ENCODE measurements around the gene TEKT5.

The TEKT5 gene

DNA sequence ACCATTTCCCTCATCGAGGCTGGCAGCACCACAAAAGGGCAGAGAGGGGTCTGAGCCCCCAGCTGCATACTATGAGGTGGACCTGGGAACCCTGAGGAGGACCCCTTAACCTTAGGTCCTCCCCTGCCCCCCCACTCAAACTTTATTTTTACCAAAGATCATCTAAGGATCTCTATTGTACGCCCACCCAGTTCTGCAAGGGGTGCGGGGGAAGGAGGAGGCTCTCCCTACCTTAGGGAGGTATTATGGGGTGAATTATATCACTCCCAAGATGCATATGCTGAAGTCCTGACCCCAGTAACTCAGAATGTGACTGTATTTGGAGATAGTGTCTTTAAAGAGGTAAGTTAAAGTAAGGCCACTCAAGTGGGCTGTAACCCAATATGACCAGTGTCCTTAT, 87.6 kb downstream of the TEKT5 start:
- DNase-seq: no peak

DNA sequence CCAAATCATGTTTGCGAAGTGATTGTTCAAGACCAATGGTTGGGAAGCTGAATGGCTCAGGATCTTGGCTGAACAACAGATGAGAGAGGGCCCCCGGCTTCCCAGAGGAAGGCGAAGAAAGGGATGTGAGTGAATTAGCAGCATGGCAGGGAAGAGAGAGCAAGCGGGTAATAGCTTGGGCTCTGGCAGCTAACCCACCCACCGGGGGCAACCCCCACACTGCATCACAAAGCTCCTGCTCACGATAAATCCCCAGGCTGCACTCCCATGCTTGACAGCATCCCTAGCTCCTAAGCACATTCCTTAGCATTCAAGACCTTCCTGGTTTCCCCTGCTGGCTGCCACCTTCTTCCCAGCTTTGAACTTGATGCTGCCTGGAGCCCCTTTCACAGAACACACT, 88.1 kb downstream of the TEKT5 start:
- no peak for DNase-seq

DNA sequence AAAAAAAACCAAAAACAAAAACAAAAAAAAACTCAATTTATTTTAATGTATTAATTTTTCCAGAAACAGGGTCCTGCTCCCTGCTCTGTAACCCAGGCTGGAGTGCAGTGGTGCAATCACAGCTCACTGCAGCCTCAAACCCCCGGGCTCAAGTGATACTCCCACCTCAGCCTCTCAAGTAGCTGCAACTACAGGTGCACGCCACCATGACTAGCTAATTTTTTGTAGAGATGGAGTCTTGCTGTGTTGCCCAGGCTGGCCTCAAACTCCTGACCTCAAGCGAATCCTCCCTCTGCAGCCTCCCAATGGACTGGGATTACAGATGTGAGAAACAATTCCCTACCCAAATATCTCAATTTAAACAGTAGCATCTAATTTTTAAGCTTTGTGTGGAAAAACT, 89.1 kb downstream of the TEKT5 start:
- DNase-seq: no peak

DNA sequence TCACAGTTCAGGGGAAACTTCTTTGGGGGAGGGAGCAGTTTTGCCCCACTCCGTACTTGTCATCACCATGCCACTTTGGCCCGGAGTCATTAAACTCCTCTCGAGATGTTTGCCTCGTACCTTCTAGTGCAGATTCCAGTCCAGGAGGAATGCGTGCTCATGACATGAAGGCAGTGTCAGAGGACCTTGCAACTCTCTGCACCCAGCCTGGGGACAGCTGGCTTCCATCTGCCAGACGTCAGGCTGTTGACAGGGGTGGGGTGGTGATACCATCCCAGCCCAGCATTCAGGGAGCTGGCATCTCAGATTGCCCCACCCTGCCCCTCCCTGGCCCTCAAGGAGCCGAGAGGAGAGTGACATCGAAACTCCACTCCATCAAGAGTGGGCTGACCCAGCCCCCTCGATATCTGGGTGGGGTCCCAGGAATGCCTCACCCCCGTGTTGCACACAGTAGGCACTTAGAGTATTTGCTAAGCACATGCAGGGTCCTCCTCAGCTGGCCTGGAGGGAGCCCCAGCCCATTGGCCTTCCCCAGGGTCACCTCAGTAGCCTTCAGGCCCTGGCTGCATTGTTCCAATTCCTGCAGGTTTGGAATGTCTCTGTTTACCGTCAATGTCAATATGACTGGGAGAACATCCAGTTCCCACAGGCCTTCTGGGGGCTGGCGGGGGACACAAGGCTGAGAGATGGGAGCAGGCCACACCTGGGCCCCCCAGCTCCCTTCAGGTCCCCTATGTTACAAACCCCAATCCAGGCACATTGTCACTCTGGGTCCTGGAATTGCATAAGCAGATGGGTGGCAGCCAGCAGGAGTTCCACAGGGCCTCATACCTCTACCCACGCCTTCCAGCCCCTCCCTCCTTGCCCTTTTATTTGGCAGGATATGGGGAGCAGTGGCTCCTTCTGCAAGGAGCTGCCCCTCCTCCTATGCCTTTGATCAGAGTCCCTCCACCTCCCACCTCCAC, 93.0 kb downstream of the TEKT5 start:
- no peak for DNase-seq

DNA sequence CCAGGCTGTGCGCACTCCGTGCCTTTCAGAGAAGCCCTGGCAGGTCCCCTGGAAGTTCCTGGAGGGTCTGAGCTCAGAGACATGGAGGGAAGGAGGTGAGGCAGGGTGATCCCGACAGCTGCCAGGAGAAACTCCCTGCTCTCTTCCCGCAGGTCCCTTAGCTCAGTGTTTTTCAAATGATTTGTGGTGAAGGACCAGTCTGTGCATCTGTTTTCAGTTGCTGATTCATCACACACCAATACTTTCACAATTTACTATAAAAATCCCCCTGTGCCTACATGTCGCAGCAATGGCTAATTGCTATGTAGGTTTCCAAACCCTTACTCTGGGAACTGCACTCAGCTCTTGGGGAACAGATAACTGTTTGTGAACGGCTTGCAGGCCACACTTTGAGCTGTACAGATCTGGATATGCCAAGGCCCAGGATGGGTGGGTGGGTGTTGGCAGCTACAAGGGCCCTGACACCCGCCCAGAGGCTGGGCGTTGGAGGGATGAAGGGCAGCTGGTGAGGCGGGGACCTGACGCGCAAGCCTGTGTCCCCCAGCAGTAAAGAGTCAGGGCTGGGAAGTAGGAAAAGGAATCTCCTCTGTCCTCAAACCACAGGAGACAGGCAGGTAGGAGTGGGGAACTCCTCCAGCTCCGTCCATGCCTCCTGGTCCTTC, 93.8 kb downstream of the TEKT5 start:
- no peak for DNase-seq

DNA sequence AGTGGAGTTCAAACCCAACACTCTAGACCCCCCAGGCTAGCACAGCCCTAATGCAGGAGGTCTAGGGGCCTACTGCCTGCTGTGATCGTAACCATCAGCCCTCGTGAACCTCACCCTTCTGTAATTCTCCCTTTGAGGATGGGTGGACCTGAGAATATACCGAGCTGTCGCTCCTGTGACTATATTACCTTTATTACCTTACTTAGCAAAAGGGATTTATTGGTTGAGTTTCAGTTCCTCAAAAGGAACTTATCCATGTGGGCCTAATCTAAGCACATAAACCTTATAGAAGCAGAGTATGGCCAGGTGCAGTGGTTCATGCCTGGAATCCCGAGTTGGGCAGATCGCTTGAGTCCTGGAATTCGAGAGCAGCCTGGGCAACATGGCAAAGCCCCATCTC, 95.1 kb downstream of the TEKT5 start:
- DNase-seq: no peak

DNA sequence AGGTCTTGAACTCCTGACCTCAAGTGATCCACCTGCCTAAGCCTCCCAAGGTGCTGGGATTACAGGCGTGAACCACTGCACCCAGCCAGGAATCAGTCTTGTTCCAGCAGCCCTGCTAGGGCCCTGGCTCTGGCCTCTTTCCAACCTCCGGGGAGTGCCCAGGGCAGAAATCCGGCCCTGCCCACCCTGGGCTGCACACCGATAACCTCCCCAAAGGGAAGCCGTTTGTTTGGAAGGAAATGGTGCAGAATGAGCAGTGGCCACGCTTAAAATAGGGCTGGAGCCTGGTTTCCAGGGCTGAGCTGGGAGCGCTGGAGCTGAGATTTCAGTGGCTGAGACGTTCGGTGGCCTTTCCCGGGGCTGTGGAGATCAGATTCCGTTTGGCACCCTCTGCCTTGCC, 96.6 kb downstream of the TEKT5 start:
- no peak for DNase-seq

DNA sequence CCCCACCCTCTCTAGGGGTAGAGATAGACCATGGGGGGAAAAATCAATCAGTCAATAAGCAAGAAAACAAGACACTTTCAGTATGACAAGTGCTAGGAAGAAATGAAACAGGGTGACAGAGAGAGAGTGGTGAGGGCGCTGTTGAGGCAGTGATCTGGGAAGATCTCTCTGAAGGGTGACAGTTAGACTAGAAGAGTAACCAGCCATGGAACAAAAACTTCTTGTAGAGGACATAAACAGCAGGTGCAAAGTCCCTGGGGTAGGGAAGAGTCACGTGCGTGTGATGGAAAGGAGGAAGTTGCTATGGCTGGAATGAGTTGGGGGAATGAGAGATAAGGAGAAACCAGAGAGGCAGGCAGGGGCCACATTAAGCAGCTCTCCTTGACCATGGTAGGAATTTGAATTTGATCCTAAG, 97.5 kb downstream of the TEKT5 start:
- DNase-seq: no peak

DNA sequence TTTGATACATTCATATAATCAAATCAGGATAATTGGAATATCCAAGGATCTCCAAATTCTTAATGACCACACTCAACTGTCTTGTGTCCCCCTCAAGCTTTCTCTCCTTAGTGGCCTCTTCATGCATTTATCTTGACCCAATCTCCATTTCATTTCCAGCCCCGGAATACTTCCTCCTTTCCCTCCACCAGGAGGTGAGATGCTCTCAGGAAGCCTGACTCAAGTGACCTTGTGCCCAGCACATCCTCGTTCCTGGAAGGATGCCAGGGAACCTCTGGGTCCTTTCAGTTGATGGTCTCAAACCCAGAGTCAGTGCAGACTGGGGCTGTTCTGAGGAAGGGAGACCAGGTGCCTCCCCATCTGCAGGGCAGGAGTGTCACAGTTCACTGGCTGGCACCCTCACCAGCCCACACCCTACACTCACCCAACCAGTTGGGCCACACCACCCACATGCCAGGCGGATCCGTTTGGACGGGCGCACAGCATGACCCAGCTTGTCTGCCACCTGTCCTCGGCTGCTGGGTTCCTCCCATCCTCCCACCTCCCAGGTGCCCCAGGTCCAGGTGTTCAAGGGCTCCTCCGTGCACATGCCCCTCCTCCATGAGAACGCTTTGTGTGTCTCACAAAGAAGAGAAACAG, 100.3 kb downstream of the TEKT5 start:
- no peak for DNase-seq

DNA sequence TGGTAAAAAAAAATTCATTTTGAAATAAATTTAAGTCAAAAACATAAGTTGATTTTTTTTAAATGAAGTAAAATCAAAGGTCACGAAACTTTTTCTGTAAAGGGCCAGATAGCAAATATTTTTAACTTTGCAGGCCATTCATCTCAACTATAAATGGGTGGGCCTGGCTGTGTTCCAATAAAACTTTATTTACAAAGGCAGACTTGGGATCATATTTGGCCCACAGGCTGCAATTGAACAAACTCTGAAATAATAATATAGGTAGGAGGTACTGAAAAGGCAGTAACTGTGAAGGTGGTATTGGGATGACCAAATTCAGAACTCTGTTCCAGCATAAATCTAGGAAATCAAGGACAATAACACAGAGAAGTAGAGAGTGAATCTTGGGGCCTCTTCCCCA, 102.1 kb downstream of the TEKT5 start:
- DNase-seq: no peak

DNA sequence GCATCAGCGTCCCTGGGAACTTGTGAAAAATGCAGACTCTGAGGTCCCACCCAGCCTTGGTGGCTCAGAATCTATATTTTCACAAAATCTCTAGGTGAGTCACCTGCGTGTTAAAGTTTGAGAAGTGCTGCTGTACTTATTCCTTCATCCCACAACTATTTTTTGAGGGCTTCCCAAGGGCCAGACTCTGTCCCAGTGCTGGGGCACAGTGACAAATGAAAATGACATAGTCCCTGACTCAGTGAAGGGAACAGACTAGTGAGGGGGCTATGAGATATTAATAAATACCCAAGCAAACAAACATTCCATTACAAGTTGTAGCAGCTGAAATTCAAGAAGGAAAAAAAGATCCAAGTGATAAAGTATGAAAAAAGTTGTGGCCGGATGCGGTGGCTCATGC, 104.4 kb downstream of the TEKT5 start:
- DNase-seq: no peak

DNA sequence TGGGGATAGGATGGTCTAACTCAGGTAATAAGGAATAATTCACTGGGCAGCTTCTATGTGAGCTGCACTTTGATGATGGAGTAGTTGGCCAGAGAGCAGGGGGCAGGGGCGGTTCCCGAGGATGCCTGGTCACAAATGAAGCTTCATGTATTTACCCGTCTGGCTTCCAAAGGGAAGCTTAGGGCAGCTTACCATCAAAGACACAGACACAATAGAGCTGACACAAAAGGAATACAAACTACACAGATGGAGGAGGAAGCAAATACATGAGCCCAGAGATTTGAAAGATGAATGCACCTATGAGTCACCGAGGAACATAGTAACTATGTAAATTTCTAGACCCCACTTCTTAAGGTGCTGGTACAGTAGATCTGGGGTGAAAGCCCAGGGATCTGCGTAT, 105.6 kb downstream of the TEKT5 start:
- no peak for DNase-seq

DNA sequence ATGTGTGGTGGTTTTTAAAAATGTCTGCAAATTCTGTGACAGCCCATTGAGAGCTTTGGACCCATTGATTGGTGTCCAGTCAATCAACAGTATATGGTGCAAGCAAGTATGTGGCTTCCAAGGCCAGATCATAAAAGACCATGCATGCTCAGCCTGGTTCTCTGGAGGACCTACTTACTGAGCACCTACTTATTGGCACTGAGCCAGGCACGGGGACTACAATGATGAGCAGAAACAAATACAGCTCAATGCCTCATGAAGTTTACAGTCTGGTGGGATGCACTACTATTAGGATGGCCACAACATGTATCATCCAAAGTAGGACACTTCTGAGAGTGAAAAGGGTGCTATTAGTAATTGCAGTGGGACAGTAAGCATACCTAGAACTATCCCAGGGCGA, 107.1 kb downstream of the TEKT5 start:
- DNase-seq: no peak

DNA sequence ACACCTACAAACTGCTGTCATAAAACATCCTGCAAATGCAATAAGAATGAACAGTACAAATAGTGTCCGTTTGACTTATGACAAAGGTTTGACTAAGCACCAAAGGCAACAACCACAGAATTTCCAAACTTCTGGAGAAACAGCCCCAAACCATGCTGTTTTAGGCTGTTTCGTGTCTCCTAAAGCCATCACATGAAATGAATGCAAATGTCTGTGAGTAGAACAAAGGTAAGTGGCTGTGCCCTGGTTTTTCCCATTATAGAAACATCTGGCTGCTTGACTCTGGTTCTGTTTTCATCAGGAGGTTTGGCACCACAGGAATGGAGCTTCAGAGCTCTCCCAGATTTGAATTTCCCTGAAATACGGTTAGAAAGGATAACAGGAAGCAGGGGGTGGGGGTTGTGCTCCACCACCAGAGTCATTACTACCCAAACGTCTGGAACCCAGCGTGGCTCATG, 109.7 kb downstream of the TEKT5 start:
- DNase-seq: no peak

DNA sequence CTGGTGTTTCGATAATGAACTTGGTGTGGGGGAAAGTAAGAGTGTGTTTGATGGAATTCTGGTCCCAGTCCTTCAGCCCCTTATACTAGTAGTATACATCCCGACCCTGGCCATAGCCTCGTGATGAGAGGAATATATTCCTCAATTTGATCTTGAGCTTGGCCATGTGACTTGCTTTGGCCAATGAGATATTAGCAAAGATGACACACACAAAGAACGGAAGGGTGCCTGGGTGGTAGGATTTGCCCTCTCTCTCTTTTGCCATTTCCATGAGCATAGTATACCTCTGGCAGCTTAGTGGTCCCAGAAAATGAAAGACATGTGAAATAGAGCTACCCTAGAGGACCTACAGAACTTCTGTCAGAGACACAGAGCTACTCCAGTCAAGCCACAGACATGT, 111.5 kb downstream of the TEKT5 start:
- no peak for DNase-seq

DNA sequence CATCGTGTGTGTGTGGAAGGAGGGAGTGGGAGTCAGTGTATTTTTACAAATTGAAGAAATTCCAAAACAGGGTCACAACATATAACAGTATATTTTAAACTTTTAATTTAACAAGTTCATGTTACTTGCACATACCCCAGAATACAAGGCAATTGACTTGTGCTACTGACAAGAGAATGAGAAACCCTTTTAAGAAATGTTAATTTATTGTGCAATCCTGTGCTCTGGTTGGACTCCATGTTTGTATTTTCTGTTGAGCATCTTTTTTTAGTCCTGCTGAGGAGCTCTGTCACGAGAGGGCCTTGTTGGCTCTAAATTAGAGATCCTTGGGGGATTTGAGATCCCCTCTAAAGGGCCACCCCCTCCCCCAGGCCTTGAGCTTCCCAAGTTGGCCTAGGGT, 113.2 kb downstream of the TEKT5 start:
- DNase-seq: no peak

DNA sequence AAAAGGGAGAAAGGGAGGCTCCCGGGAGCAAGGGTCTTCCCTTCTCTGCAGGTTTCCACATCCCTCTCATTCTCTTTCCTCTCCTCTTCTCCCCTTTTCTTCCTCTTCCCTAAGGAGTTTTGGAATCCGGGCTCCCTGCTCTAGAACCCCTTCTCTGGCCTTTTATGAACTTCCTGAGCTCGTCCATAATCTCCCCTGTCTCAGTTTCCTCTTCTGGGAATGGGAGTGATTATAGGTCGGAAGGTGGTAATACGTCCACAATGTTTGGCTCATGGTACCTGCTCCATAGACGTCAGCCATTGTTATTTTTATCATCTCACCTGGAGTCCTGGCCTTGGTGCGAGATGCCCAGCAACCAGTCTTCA, 113.9 kb downstream of the TEKT5 start:
- DNase-seq: no peak

DNA sequence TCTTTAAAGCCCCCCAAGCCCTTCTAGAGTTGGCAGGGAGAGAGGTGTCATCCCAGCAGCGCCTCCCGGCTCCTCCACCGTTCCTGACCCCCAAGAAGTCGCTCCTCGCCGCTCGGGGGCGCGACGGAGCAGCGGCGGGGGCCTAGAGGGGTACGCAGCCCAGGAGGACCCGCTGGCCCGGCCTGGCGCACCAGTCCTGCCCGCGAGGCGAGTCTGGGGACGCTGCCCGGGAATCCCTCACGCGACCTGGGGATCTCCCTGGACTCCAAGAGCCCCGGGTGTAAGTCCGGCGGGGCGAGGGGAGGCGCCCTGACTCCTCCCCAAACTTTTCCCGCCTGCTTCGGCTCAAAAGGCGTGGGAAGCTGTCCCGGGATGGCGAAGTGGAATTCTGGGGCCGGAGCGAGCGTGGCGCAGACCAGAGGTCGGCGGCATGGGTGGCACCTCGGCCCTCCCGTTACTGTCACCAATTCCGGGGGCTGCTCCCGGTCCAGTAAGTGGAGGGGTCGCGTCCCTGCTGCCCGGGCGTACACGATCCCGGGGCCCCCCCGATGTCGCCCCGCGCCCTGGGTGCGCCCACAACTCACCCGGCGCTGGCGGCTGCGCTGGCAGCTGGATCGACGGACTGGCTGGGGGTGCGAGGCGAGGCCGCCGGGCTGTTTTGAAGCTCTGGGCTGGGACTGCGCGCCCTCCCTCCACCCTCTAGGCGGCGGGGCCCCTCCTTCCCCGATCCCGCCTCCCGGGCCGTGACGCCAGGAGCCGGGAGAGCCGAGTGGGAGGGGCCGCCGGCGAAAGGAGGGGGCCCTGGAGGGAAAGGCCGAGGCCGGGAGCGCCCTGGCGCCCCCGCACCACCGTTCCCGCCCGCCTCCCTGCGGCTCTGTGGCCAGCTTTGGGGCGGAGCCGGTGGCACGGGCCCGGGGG, 114.5 kb downstream of the TEKT5 start, which contains the start of gene EMP2:
Gene EMP2, minus strand, starts transcription at position 634 of the 918 bp plus-strand sequence. CDS start 32,981 bp downstream, outside the sequence.
- DNase-seq: no peak

DNA sequence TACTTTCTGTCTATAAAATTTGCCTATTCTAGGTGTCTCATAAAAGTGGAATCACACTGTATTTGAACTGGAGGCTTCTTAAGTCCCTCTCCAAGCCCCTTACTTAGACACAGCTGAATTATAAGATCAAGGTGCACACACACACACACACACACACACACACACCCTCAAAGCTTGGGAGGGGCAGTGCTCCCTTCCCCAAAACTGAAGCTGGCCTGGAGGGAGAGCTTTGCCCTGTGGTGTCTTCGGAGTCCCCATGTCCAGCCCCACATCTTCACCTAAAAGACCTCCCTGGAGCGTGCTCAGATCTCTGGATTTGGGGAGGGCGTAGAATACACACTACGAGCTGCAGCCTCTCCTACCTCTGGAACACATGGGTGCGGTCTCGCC, 115.2 kb downstream of the TEKT5 start:
- no peak for DNase-seq

DNA sequence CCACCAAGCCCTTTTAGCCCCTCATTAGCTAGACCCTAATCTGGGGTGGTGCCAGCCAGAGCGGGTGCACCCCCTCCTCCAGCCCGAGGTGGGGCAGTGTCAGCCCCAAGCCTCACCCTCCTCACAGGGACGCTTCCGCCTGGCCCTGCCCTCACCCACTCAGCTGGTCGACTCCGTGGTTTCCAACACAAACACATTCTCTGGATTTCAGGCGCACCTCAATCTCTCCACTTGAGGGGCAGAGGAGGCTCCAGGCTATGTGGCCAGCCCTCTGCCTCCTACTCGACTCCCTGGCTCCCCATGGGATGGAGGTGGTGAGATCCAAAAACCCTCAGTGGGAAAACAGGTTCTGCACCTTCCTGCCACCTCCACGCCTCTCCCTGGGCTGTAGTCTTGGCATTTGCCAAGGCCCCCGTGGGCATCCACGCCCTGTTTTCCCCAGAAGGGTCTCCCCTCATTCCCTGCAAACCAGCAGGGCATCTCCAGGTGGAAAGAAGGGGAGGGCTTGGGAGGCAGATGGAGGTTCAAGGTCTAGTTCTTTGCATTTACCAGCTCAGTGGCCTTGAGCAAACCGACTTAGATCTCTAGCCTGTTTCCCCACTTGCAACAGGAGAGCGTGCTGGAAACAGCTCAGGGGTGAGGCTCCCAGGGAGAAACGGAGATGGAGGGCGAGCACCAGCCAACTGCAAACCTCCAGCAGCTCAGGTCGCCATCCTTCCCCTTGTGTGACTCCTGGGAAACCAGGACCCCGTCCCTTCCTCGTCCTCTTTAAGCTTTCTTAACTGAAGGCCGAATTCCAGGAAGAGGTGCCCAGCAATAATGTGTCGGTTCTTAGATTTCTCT, 116.0 kb downstream of the TEKT5 start:
- DNase-seq: no peak

All from GDM1 (cell line).